ENCODE measurements around the gene AKT1S1. TPM values are rescaled to one million over a fixed set of nuclear protein-coding genes. Genes with fewer than 3 reads are reported as not detected.

AKT1S1 gene
- total and polyA plus RNA-seq, 2 of the 13 experiments (the other 11 are each of a cell fraction or from before 2014, with no cell fraction given), result 13.5 to 27.8 TPM

DNA sequence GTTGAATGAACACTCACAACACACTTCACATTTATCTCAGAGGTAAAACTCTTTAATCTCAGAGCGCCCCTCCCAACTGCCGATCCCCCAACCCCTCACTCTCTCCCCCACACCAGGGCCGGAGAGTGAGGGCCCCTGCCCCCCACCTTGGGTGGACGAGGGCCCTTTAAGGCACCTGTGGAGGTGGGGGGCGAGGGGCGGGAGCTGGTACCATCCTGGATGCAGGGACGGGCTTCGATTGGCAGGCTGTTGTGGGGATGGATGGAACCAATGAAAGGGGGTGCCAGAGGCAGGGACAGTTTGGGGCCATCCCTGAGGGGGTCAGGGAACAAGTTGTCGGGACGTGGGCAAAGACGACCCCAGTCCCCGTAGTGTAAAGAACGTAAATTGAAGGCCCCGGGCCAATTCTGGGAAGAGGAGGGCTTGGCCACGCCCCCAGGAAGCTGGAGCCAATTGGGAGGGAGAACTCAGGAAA, 8.1 kb downstream of the AKT1S1 start (continued):
- TF ChIP-seq CENPT (CRISPR knock-in tag; IDR thresholded peaks at IDR 0.05; ENCODE audit: low read depth), result no peak
- no peak for TF ChIP-seq HNRNPLL (IDR thresholded peaks at IDR 0.05; ENCODE audit: low read depth, low read length, poor library complexity, severe bottlenecking)
- TF ChIP-seq, protein P1, sequence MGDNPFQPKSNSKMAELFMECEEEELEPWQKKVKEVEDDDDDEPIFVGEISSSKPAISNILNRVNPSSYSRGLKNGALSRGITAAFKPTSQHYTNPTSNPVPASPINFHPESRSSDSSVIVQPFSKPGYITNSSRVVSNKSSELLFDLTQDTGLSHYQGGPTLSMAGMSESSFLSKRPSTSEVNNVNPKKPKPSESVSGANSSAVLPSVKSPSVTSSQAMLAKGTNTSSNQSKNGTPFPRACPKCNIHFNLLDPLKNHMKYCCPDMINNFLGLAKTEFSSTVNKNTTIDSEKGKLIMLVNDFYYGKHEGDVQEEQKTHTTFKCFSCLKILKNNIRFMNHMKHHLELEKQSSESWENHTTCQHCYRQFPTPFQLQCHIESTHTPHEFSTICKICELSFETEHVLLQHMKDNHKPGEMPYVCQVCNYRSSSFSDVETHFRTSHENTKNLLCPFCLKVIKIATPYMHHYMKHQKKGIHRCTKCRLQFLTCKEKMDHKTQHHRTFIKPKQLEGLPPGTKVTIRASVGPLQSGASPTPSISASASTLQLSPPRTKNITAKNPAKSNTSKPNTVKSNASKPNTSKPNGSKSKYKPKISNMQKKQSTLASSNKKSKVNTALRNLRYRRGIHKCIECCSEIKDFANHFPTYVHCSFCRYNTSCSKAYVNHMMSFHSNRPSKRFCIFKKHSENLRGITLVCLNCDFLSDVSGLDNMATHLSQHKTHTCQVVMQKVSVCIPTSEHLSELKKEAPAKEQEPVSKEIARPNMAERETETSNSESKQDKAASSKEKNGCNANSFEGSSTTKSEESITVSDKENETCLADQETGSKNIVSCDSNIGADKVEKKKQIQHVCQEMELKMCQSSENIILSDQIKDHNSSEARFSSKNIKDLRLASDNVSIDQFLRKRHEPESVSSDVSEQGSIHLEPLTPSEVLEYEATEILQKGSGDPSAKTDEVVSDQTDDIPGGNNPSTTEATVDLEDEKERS (CRISPR knock-in tag; IDR thresholded peaks at IDR 0.05), result no peak
- TF ChIP-seq, protein P2, sequence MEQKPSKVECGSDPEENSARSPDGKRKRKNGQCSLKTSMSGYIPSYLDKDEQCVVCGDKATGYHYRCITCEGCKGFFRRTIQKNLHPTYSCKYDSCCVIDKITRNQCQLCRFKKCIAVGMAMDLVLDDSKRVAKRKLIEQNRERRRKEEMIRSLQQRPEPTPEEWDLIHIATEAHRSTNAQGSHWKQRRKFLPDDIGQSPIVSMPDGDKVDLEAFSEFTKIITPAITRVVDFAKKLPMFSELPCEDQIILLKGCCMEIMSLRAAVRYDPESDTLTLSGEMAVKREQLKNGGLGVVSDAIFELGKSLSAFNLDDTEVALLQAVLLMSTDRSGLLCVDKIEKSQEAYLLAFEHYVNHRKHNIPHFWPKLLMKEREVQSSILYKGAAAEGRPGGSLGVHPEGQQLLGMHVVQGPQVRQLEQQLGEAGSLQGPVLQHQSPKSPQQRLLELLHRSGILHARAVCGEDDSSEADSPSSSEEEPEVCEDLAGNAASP (CRISPR knock-in tag; IDR thresholded peaks at IDR 0.05; ENCODE audit: borderline replicate concordance), result no peak
- TF ChIP-seq MAZ (IDR thresholded peaks at IDR 0.05; ENCODE audit: borderline replicate concordance, low read depth, low read length), result peak; percentile 76; the same call in 1 of the 2 replicates
- no peak for TF ChIP-seq MAZ (CRISPR knock-in tag; IDR thresholded peaks at IDR 0.05; ENCODE audit: low read depth)
- TF ChIP-seq, protein P3, sequence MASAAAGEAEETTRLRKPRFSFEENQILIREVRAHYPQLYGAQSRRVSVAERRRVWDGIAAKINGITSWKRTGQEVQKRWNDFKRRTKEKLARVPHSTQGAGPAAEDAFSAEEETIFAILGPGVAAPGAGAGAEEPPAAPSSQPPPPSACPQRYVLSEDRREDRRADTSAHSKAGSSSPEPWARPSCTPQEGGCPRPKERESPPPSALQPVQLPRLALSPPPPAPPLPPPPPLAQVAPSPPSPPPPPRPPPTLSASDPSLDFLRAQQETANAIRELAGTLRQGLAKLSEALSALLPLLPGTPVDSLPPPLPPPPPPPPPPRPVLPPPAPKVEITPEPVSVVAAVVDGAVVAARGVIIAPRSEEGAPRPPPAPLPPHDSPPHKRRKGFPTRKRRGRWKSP (CRISPR knock-in tag; IDR thresholded peaks at IDR 0.05), result no peak
- TF ChIP-seq, protein P4, sequence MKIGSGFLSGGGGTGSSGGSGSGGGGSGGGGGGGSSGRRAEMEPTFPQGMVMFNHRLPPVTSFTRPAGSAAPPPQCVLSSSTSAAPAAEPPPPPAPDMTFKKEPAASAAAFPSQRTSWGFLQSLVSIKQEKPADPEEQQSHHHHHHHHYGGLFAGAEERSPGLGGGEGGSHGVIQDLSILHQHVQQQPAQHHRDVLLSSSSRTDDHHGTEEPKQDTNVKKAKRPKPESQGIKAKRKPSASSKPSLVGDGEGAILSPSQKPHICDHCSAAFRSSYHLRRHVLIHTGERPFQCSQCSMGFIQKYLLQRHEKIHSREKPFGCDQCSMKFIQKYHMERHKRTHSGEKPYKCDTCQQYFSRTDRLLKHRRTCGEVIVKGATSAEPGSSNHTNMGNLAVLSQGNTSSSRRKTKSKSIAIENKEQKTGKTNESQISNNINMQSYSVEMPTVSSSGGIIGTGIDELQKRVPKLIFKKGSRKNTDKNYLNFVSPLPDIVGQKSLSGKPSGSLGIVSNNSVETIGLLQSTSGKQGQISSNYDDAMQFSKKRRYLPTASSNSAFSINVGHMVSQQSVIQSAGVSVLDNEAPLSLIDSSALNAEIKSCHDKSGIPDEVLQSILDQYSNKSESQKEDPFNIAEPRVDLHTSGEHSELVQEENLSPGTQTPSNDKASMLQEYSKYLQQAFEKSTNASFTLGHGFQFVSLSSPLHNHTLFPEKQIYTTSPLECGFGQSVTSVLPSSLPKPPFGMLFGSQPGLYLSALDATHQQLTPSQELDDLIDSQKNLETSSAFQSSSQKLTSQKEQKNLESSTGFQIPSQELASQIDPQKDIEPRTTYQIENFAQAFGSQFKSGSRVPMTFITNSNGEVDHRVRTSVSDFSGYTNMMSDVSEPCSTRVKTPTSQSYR (CRISPR knock-in tag; IDR thresholded peaks at IDR 0.05; ENCODE audit: borderline replicate concordance), result no peak
- no peak for TF ChIP-seq ZNF616 (CRISPR knock-in tag; IDR thresholded peaks at IDR 0.05; ENCODE audit: low read depth)
- TF ChIP-seq EED (CRISPR knock-in tag; IDR thresholded peaks at IDR 0.05), result no peak
- TF ChIP-seq, protein P5, sequence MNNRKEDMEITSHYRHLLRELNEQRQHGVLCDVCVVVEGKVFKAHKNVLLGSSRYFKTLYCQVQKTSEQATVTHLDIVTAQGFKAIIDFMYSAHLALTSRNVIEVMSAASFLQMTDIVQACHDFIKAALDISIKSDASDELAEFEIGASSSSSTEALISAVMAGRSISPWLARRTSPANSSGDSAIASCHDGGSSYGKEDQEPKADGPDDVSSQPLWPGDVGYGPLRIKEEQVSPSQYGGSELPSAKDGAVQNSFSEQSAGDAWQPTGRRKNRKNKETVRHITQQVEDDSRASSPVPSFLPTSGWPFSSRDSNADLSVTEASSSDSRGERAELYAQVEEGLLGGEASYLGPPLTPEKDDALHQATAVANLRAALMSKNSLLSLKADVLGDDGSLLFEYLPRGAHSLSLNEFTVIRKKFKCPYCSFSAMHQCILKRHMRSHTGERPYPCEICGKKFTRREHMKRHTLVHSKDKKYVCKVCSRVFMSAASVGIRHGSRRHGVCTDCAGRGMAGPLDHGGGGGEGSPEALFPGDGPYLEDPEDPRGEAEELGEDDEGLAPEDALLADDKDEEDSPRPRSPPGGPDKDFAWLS (CRISPR knock-in tag; IDR thresholded peaks at IDR 0.05; ENCODE audit: borderline replicate concordance), result peak; percentile 68; the same call in 1 of the 2 replicates
- TF ChIP-seq CHD4 (IDR thresholded peaks at IDR 0.05; ENCODE audit: borderline replicate concordance, low read length), result no peak
- peak; percentile 38; the same call in 1 of the 2 replicates for TF ChIP-seq MTA1 (CRISPR knock-in tag; IDR thresholded peaks at IDR 0.05; ENCODE audit: borderline replicate concordance)
- TF ChIP-seq DR1 (CRISPR knock-in tag; IDR thresholded peaks at IDR 0.05), result no peak
- TF ChIP-seq NONO (IDR thresholded peaks at IDR 0.05), result no peak
- TF ChIP-seq NONO (CRISPR knock-in tag; conservative IDR thresholded peaks at IDR 0.05), result no peak
- no peak for TF ChIP-seq ZNF670 (CRISPR knock-in tag; IDR thresholded peaks at IDR 0.05; ENCODE audit: borderline replicate concordance)
- TF ChIP-seq, protein P6, sequence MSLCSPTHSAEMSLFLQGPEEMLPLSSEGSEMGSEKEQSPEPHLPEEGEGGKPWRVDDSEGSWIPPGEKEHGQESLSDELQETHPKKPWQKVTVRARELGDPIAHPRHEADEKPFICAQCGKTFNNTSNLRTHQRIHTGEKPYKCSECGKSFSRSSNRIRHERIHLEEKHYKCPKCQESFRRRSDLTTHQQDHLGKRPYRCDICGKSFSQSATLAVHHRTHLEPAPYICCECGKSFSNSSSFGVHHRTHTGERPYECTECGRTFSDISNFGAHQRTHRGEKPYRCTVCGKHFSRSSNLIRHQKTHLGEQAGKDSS (CRISPR knock-in tag; IDR thresholded peaks at IDR 0.05; ENCODE audit: borderline replicate concordance, low read depth), result no peak
